Body of pancreas (tissue), 4 donors: ENCODE results near the gene DHRS1.

Experiments used
- CTCF ChIP-seq, 7 experiments: fragments of 450-650 bp in 4 of 7; fragments of 200-600 bp in 3 of 7; sonication (generic) in 3 of 7; IDR thresholded peaks; one replicate each; pipeline ENCODE4 v1.5.1; 2016 to 2019; ENCODE audit warnings: antibody characterized with exemption in 7 of 7
- POLR2A ChIP-seq, 3 donors: fragments of 450-650 bp; IDR thresholded peaks; one replicate each; pipeline ENCODE4 v1.6.1; 2016; ENCODE audit warnings: antibody characterized with exemption in 3 of 3, mild to moderate bottlenecking in 2 of 3

GRCh38 chr14:24266344-24267244 lies 33.0 kb downstream of the DHRS1 start:
- TF ChIP-seq CTCF (IDR thresholded peaks at IDR 0.05) (no peak), POLR2A (IDR thresholded peaks at IDR 0.05) (no peak)
